Measurements from ENCODE around the gene LUZP2. TPM values are rescaled to one million over a fixed set of nuclear protein-coding genes. Genes with fewer than 3 reads are reported as not detected.

Gene LUZP2
- total and polyA plus RNA-seq, 2 donors (not counting 1 experiment from before 2014, with no cell fraction given) = not detected

- Mint-ChIP-seq H3K4me3 (no peak overlapping the region), H3K27me3 (no peaks in the 10 kb centered on the region), H3K27ac (no peak overlapping the region), H3K4me1 (no peaks in the 10 kb centered on the region), H3K9me3 (ENCODE audit: insufficient read depth) (peaks cover 3% of the 10 kb centered on the region)
- no peak overlapping the region for H3K4me2 ChIP-seq (replicated peaks; ENCODE audit: low read depth, low read length, poor library complexity, severe bottlenecking)
- H4K20me1 ChIP-seq (ENCODE audit: control insufficient read depth, insufficient read depth, low read length, poor library complexity, severe bottlenecking) = no peaks in the 10 kb centered on the region
- no peaks in the 10 kb centered on the region for H3K27me3 ChIP-seq (replicated peaks in 1 of 4; ENCODE audit: control extremely low read depth in 1 of 4, control insufficient read depth in 3 of 4, insufficient read depth in 4 of 4, low read length in 3 of 4)
- H3K9ac ChIP-seq (ENCODE audit: low read length) = no peak overlapping the region
- DNase-seq = no peak
- ChIA-PET POLR2A (no interaction called here), CTCF (no interaction called here)
- no peaks in the 10 kb centered on the region for H3K36me3 ChIP-seq (replicated peaks in 1 of 2; ENCODE audit: control extremely low read depth in 1 of 2, control insufficient read depth in 1 of 2, extremely low read depth in 1 of 2, insufficient read depth in 2 of 2, low read length in 1 of 2)
- H3K4me3 ChIP-seq (ENCODE audit: control extremely low read depth in 1 of 5, extremely low read depth in 1 of 5, insufficient read depth in 1 of 5, low read depth in 2 of 5, low read length in 4 of 5) = no peak overlapping the region
- H3K4me1 ChIP-seq (ENCODE audit: control insufficient read depth in 2 of 2, insufficient read depth in 2 of 2, low read length in 2 of 2) = no peaks in the 10 kb centered on the region
- no peak for ATAC-seq (ENCODE audit: low read depth)
- H3K27ac ChIP-seq (ENCODE audit: low read length in 2 of 2) = no peak overlapping the region
- intact Hi-C loops (cut with micrococcal nuclease) = no loop called here
- WGBS (ENCODE audit: insufficient coverage) = no CpG with 5 or more reads among the region's 1 CpG
- TF ChIP-seq EZH2 (IDR thresholded peaks at IDR 0.05; ENCODE audit: borderline replicate concordance, insufficient read depth, low read depth, low read length, poor library complexity, severe bottlenecking) (no peak), CTCF (IDR thresholded peaks at IDR 0.05) (no peak)
- H3K79me2 ChIP-seq (ENCODE audit: control insufficient read depth, insufficient read depth, low read length) = no peaks in the 10 kb centered on the region
- peaks cover 0 to 6% (median 0%) of the 10 kb centered on the region in 3 donors for H3K9me3 ChIP-seq (ENCODE audit: control extremely low read depth in 1 of 3, control insufficient read depth in 2 of 3, insufficient read depth in 1 of 3, low read length in 2 of 3)
- no peak overlapping the region for H2AFZ ChIP-seq (ENCODE audit: insufficient read depth, low read depth, low read length, poor library complexity, severe bottlenecking)
Measured at GRCh38 chr11:24934733-24935439, 438.0 kb downstream of the LUZP2 start.

- no CpG with 5 or more reads among the region's 3 CpGs for WGBS (ENCODE audit: insufficient coverage)
- POLR2A ChIA-PET = no interaction called here
- ATAC-seq (ENCODE audit: low read depth) = no peak
Measured at GRCh38 chr11:24944891-24945290, 448.0 kb downstream of the LUZP2 start.

More at GRCh38 chr11:24944891-24945290, 448.0 kb downstream of the LUZP2 start:
- TF ChIP-seq EZH2 (IDR thresholded peaks at IDR 0.05; ENCODE audit: borderline replicate concordance, insufficient read depth, low read depth, low read length, poor library complexity, severe bottlenecking) (no peak), CTCF (IDR thresholded peaks at IDR 0.05) (no peak)
- H3K27ac Mint-ChIP-seq = no peak overlapping the region
- no peaks in the 10 kb centered on the region for H3K9me3 ChIP-seq (ENCODE audit: control extremely low read depth in 1 of 3, control insufficient read depth in 2 of 3, insufficient read depth in 1 of 3, low read length in 2 of 3)
- no peaks in the 10 kb centered on the region for H3K9me3 Mint-ChIP-seq (ENCODE audit: insufficient read depth)
- no peaks in the 10 kb centered on the region for H3K27me3 Mint-ChIP-seq
- no peak overlapping the region for H3K27ac ChIP-seq (ENCODE audit: low read length in 2 of 2)
- H3K79me2 ChIP-seq (ENCODE audit: control insufficient read depth, insufficient read depth, low read length) = no peaks in the 10 kb centered on the region
- no peaks in the 10 kb centered on the region for H3K4me1 ChIP-seq (ENCODE audit: control insufficient read depth in 2 of 2, insufficient read depth in 2 of 2, low read length in 2 of 2)
- no peaks in the 10 kb centered on the region for H3K4me1 Mint-ChIP-seq
- CTCF ChIA-PET = no interaction called here
- no peak overlapping the region for H3K4me3 Mint-ChIP-seq
- intact Hi-C loops (cut with micrococcal nuclease) = no loop called here
- H3K27me3 ChIP-seq (replicated peaks in 1 of 4; ENCODE audit: control extremely low read depth in 1 of 4, control insufficient read depth in 3 of 4, insufficient read depth in 4 of 4, low read length in 3 of 4) = no peaks in the 10 kb centered on the region
- H3K9ac ChIP-seq (ENCODE audit: low read length) = no peak overlapping the region
- no peaks in the 10 kb centered on the region for H4K20me1 ChIP-seq (ENCODE audit: control insufficient read depth, insufficient read depth, low read length, poor library complexity, severe bottlenecking)
- no peak overlapping the region for H2AFZ ChIP-seq (ENCODE audit: insufficient read depth, low read depth, low read length, poor library complexity, severe bottlenecking)
- H3K4me2 ChIP-seq (replicated peaks; ENCODE audit: low read depth, low read length, poor library complexity, severe bottlenecking) = no peak overlapping the region
- no peaks in the 10 kb centered on the region for H3K36me3 ChIP-seq (replicated peaks in 1 of 2; ENCODE audit: control extremely low read depth in 1 of 2, control insufficient read depth in 1 of 2, extremely low read depth in 1 of 2, insufficient read depth in 2 of 2, low read length in 1 of 2)
- no peak overlapping the region for H3K4me3 ChIP-seq (ENCODE audit: control extremely low read depth in 1 of 5, extremely low read depth in 1 of 5, insufficient read depth in 1 of 5, low read depth in 2 of 5, low read length in 4 of 5)
- no peak for DNase-seq
